CD4-positive, alpha-beta T cell treated with Interleukin-6 at 100 ng/mL for 8 hours (primary cell): ENCODE measurements around the gene MOK.

Experiments used
- DNase-seq: peaks from one replicate; pipeline ENCODE4 v3.0.0-alpha.2; 2020; ENCODE audit warnings: mixed read lengths, low spot score

The MOK gene

GRCh38 chr14:102180248-102180998 lies 124.5 kb downstream of the MOK start:
- no peak for DNase-seq
